Natural killer cell (primary cell): Measurements from ENCODE around the gene NAP1L4. TPM values are rescaled to one million over a fixed set of nuclear protein-coding genes. Genes with fewer than 3 reads are reported as not detected.
"Not testable (repeated sequence)": the region's sequence is repeated elsewhere in the genome, so short reads cannot be mapped to it uniquely, and the experiment has no call there.

Experiments used
- ATAC-seq, 3 donors: fragments of 150-1000 bp in 2 of 3; fragments of 200-7000 bp in 1 of 3; cut with Tn5 transposase; 1 replicate in 1 of 3; 2 replicates in 2 of 3; pipeline ENCODE4 v1.10.0; 2021; ENCODE audit warnings: mild to moderate bottlenecking in 2 of 3, moderate library complexity in 2 of 3
- DNase-seq, 2 donors: peaks; one replicate each; pipeline versions ENCODE4 v3.0.0 to v3.0.0-alpha.2; 2013 to 2021; ENCODE audit warnings: mixed read lengths in 1 of 2
- H3K27ac ChIP-seq: one replicate; pipeline ENCODE4 v1.5.1; 2013; ENCODE audit warnings: mild to moderate bottlenecking, low read length
- H3K27me3 ChIP-seq: one replicate; pipeline ENCODE4 v1.6.1; 2013; ENCODE audit warnings: low read length; ENCODE audit not compliant: control insufficient read depth, insufficient read depth
- H3K36me3 ChIP-seq: one replicate; pipeline ENCODE4 v1.6.1; 2013; ENCODE audit warnings: low read length; ENCODE audit not compliant: control insufficient read depth, insufficient read depth
- H3K4me1 ChIP-seq: one replicate; pipeline ENCODE4 v1.6.1; 2013; ENCODE audit warnings: low read length; ENCODE audit not compliant: control insufficient read depth, insufficient read depth
- H3K4me3 ChIP-seq: one replicate; pipeline ENCODE4 v1.5.1; 2013; ENCODE audit warnings: low read length
- H3K9me3 ChIP-seq: one replicate; pipeline ENCODE4 v1.6.1; 2013; ENCODE audit warnings: low read length; ENCODE audit not compliant: control insufficient read depth, insufficient read depth
- H3K27ac Mint-ChIP-seq, 2 donors: one replicate each; pipeline ENCODE4 v1.8.0; 2022; ENCODE audit warnings: mild to moderate bottlenecking in 2 of 2, mixed read lengths in 2 of 2, moderate library complexity in 1 of 2
- H3K27me3 Mint-ChIP-seq, 2 donors: one replicate each; pipeline ENCODE4 v1.8.0; 2022; ENCODE audit warnings: low read depth in 2 of 2, mixed read lengths in 2 of 2
- H3K36me3 Mint-ChIP-seq: one replicate; pipeline ENCODE4 v1.8.0; 2022; ENCODE audit warnings: mixed read lengths
- H3K4me1 Mint-ChIP-seq, 2 donors: one replicate each; pipeline ENCODE4 v1.8.0; 2022; ENCODE audit warnings: mixed read lengths in 2 of 2
- H3K4me3 Mint-ChIP-seq: one replicate; pipeline ENCODE4 v1.8.0; 2022; ENCODE audit warnings: mild to moderate bottlenecking, moderate library complexity, mixed read lengths
- H3K9me3 Mint-ChIP-seq, 2 donors: one replicate each; pipeline ENCODE4 v1.8.0; 2022; ENCODE audit warnings: mixed read lengths in 2 of 2
- CTCF ChIP-seq: fragments of 200-600 bp; IDR thresholded peaks from one replicate; pipeline ENCODE4 v1.8.0; 2022; ENCODE audit warnings: antibody characterized with exemption
- WGBS: methylation state at CpG from one replicate; pipeline ENCODE4 v1.1.7; 2013; ENCODE audit warnings: missing lambda C conversion rate; ENCODE audit not compliant: insufficient coverage; 5-methylcytosine and 5-hydroxymethylcytosine counted together
- intact Hi-C: fragments of 100-400 bp; cut with micrococcal nuclease; formaldehyde crosslinking; loops from one replicate; pipeline ENCODE4 v1.14.2; 2022
- total RNA-seq, 4 donors: library from RNA; stranded (reverse); fragments of 120-200 nt in 1 of 4; gene quantifications; one replicate each; pipeline versions ENCODE4 v1.2.3 to v1.2.4, GENCODE V29; 2013 to 2022

The NAP1L4 gene
- total RNA-seq, 3 donors from 2014 or later (not counting 1 experiment from before 2014, with no cell fraction given) = 219 to 244 (median 237) TPM

GRCh38 chr11:2942447-2942846, 49.7 kb downstream of the NAP1L4 start:
- Mint-ChIP-seq H3K36me3 (peaks cover 10% of the 10 kb centered on the region), H3K27ac (peak overlapping the region in 1 of 2 donors; percentile 81), H3K4me1 (peaks cover 25 to 42% of the 10 kb centered on the region in 2 donors), H3K27me3 (no peaks in the 10 kb centered on the region), H3K4me3 (no peak overlapping the region), H3K9me3 (peaks cover 10 to 13% of the 10 kb centered on the region in 2 donors)
- Histone ChIP-seq H3K4me1 (peaks cover 30% of the 10 kb centered on the region), H3K27ac (no peak overlapping the region), H3K27me3 (no peaks in the 10 kb centered on the region), H3K36me3 (peaks cover 27% of the 10 kb centered on the region), H3K9me3 (peaks cover 10% of the 10 kb centered on the region), H3K4me3 (no peak overlapping the region)
- intact Hi-C loops = no loop called here
- 61% methylated on average over 13 of the region's 13 CpGs for WGBS
- TF ChIP-seq CTCF = no peak
- ATAC-seq (no peak), DNase-seq (no peak)

- DNase-seq = no peak
- H3K4me3 ChIP-seq = no peak overlapping the region
- Mint-ChIP-seq H3K36me3 (peaks cover 14% of the 10 kb centered on the region), H3K4me1 (peaks cover 20 to 35% of the 10 kb centered on the region in 2 donors), H3K9me3 (peaks cover 11 to 15% of the 10 kb centered on the region in 2 donors), H3K27me3 (no peaks in the 10 kb centered on the region), H3K27ac (peak overlapping the region; percentile 53 to 78), H3K4me3 (no peak overlapping the region)
- no peak for ATAC-seq
- no peak for TF ChIP-seq CTCF
- no peaks in the 10 kb centered on the region for H3K27me3 ChIP-seq
- 60% methylated on average over 10 of the region's 10 CpGs for WGBS
- peaks cover 30% of the 10 kb centered on the region for H3K4me1 ChIP-seq
- intact Hi-C loops = no loop called here
- no peak overlapping the region for H3K27ac ChIP-seq
- H3K9me3 ChIP-seq = peaks cover 12% of the 10 kb centered on the region
- H3K36me3 ChIP-seq = peaks cover 19% of the 10 kb centered on the region
These were observed 51.0 kb downstream of the NAP1L4 start for GRCh38 chr11:2940921-2941821.

- peak; percentile 90 to 95 (median 91) for ATAC-seq
- no peak overlapping the region for H3K27ac ChIP-seq
These were observed 51.8 kb downstream of the NAP1L4 start for GRCh38 chr11:2940147-2940920.

GRCh38 chr11:2938458-2939418, 53.4 kb downstream of the NAP1L4 start:
- ATAC-seq, H3K27me3 Mint-ChIP-seq, DNase-seq, H3K27ac ChIP-seq, H3K4me3 ChIP-seq, H3K36me3 ChIP-seq, H3K27me3 ChIP-seq, intact Hi-C loops: not testable (repeated sequence)
- Histone ChIP-seq H3K4me1 (peaks cover 18% of the 10 kb centered on the region), H3K9me3 (peaks cover 12% of the 10 kb centered on the region)
- peak overlapping the region; percentile 67 to 78 for H3K27ac Mint-ChIP-seq
- peaks cover 11 to 15% of the 10 kb centered on the region in 2 donors for H3K9me3 Mint-ChIP-seq
- peaks cover 14% of the 10 kb centered on the region for H3K36me3 Mint-ChIP-seq
- WGBS = 92% methylated on average over 18 of the region's 20 CpGs
- peak overlapping the region; percentile 5 for H3K4me3 Mint-ChIP-seq
- H3K4me1 Mint-ChIP-seq = peaks cover 4 to 25% of the 10 kb centered on the region in 2 donors

More at GRCh38 chr11:2940147-2940920, 51.8 kb downstream of the NAP1L4 start:
- H3K27me3 Mint-ChIP-seq = no peaks in the 10 kb centered on the region
- Histone ChIP-seq H3K27me3 (no peaks in the 10 kb centered on the region), H3K4me3 (no peak overlapping the region), H3K36me3 (peaks cover 14% of the 10 kb centered on the region), H3K9me3 (peaks cover 12% of the 10 kb centered on the region), H3K4me1 (peaks cover 22% of the 10 kb centered on the region)
- H3K36me3 Mint-ChIP-seq = peaks cover 14% of the 10 kb centered on the region
- peaks cover 11 to 15% of the 10 kb centered on the region in 2 donors for H3K9me3 Mint-ChIP-seq
- H3K27ac Mint-ChIP-seq = peak overlapping the region; percentile 53 to 78
- no peak overlapping the region for H3K4me3 Mint-ChIP-seq
- WGBS = 52% methylated on average over 16 of the region's 16 CpGs
- H3K4me1 Mint-ChIP-seq = peaks cover 11 to 27% of the 10 kb centered on the region in 2 donors
- intact Hi-C loops = no loop called here
- no peak for TF ChIP-seq CTCF
- DNase-seq = peak; percentile 54 to 66
